ENCODE data around the gene TMEM132D.

TMEM132D gene

GRCh38 chr12:129700036-129700435, 203.8 kb downstream of the TMEM132D start:
- no peak for TF ChIP-seq CTCF (IDR thresholded peaks at IDR 0.05; ENCODE audit: insufficient read depth, low read length, missing control alignments)
- CTCF ChIA-PET = no interaction called here
- no peak overlapping the region for H3K4me3 ChIP-seq (ENCODE audit: low read depth, low read length)
- DNase-seq (ENCODE audit: low read depth, low spot score) = no peak
- POLR2A ChIA-PET = no interaction called here

GRCh38 chr12:129696926-129697325, 206.9 kb downstream of the TMEM132D start:
- TF ChIP-seq CTCF (IDR thresholded peaks at IDR 0.05; ENCODE audit: insufficient read depth, low read length, missing control alignments) = no peak
- DNase-seq (ENCODE audit: low read depth, low spot score) = no peak
- POLR2A ChIA-PET = no interaction called here
- no peak overlapping the region for H3K4me3 ChIP-seq (ENCODE audit: low read depth, low read length)
- CTCF ChIA-PET = no interaction called here

GRCh38 chr12:129696405-129696804, 207.4 kb downstream of the TMEM132D start:
- H3K4me3 ChIP-seq (ENCODE audit: low read depth, low read length) = no peak overlapping the region
- DNase-seq (ENCODE audit: low read depth, low spot score) = no peak
- ChIA-PET POLR2A (no interaction called here), CTCF (no interaction called here)
- TF ChIP-seq CTCF (IDR thresholded peaks at IDR 0.05; ENCODE audit: insufficient read depth, low read length, missing control alignments) = no peak

GRCh38 chr12:129693731-129694130, 210.1 kb downstream of the TMEM132D start:
- no peak for TF ChIP-seq CTCF (IDR thresholded peaks at IDR 0.05; ENCODE audit: insufficient read depth, low read length, missing control alignments)
- POLR2A ChIA-PET = no interaction called here
- H3K4me3 ChIP-seq (ENCODE audit: low read depth, low read length) = no peak overlapping the region
- CTCF ChIA-PET = no interaction called here
- no peak for DNase-seq (ENCODE audit: low read depth, low spot score)

GRCh38 chr12:129687731-129688130, 216.1 kb downstream of the TMEM132D start:
- ChIA-PET CTCF (no interaction called here), POLR2A (no interaction called here)

GRCh38 chr12:129681830-129682229, 222.0 kb downstream of the TMEM132D start:
- CTCF ChIA-PET = no interaction called here
- H3K4me3 ChIP-seq (ENCODE audit: low read depth, low read length) = no peak overlapping the region
- no peak for DNase-seq (ENCODE audit: low read depth, low spot score)
- POLR2A ChIA-PET = no interaction called here
- TF ChIP-seq CTCF (IDR thresholded peaks at IDR 0.05; ENCODE audit: insufficient read depth, low read length, missing control alignments) = no peak

More at GRCh38 chr12:129687731-129688130, 216.1 kb downstream of the TMEM132D start:
- no peak overlapping the region for H3K4me3 ChIP-seq (ENCODE audit: low read depth, low read length)
- no peak for TF ChIP-seq CTCF (IDR thresholded peaks at IDR 0.05; ENCODE audit: insufficient read depth, low read length, missing control alignments)
- no peak for DNase-seq (ENCODE audit: low read depth, low spot score)
